ENCODE data around the gene ST3GAL4.

The ST3GAL4 gene

DNA sequence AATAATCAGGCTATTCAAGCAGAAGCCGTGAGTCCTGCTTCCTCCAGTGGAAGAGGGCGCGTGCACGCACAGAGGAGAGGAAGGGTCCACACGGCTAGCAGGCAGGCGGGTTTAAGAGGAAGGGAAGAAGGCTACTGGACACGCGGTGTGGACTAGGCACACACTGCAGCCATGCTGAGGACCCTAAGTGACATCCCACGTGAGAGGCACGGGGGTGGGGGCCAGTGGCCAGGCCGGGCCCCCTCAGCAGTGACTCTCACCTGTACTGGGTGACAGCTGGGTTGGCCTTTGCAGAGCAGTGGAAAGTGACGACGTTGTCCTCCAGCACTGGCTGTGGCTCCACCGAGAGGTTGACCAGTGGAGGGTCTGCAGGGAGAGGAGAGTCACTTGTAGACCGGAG lies 100.6 kb downstream of the ST3GAL4 start:
- no peak for DNase-seq

DNA sequence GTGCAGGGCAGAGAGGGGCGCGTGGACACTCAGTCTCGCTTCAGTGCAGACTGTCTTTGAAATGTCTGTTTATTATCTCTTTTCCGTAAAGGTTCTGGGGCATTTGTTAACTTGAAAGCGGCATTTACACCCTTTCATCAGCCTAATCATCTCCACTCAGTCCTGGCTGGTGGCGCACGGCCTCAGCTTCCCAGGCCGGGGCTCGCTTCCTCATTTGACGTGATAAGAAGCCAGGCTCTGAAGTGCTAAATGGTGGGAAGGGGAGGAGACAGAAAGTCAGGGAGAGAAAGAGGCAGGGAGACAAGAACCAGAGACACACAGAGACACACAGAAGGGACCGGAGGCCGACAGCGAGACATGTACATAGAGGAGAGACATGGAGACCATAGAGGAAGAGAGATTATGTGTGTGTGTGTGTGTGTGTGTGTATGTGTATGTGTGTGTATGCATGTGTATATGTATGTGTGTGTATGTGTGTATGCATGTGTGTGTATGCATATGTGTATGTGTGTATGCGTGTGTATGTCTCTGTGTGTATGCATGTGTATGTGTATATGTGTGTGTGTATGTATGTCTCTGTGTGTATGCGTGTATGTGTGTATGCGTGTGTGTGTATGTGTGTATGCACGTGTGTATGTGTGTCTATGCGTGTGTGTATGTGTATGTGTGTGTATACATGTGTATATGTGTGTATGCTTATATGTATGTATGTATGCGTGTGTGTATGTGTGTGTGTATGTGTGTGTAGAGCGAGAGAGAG lies 101.5 kb downstream of the ST3GAL4 start:
- DNase-seq, result no peak

DNA sequence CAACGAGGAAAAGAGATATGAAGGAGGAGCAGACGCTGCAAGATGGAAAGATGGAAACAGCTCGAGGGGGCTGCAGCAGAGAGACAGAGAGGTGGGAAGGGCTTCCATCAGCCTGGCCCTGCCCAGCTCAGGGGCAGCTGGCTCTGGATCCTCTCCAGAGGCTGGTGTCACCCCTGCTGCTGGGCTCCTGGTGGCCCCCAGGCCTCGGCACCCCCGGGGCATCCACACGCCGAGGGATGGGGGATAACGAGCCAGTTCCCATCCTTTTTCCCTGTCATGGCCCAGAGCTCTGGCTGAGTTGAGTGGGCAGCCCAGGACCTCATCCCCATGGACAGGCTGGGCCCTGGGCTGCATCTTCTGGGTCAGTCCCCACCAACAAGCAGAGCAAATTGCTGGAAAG lies 102.3 kb downstream of the ST3GAL4 start:
- no peak for DNase-seq

DNA sequence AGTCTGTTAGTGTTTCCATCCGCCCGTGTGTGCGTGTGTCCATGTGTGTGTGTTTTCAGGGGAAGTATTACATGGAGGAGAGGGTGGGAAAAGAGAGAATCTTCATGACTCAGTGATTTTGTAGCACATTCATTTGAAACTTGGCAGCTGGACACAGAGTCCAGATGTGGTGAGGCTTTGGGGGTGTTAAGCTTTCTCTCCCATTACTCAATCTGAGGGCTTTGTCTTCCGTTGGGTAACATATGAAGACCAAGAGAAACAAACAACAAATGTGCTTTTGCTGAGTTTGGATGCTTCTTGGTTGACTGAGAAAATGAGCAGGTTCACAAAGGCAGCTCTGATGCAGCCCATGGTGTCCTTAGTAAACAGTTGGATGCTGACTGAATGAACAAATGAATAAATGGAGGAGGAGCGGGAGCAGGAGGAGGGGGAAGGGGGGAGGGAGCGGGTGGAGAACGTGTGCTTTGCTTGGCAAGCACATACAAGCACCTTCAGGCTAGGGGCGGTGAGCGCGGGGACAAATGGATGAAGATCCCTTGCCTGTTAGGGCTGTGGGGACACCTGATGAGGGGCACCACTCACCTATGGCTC lies 104.3 kb downstream of the ST3GAL4 start:
- DNase-seq, result no peak

DNA sequence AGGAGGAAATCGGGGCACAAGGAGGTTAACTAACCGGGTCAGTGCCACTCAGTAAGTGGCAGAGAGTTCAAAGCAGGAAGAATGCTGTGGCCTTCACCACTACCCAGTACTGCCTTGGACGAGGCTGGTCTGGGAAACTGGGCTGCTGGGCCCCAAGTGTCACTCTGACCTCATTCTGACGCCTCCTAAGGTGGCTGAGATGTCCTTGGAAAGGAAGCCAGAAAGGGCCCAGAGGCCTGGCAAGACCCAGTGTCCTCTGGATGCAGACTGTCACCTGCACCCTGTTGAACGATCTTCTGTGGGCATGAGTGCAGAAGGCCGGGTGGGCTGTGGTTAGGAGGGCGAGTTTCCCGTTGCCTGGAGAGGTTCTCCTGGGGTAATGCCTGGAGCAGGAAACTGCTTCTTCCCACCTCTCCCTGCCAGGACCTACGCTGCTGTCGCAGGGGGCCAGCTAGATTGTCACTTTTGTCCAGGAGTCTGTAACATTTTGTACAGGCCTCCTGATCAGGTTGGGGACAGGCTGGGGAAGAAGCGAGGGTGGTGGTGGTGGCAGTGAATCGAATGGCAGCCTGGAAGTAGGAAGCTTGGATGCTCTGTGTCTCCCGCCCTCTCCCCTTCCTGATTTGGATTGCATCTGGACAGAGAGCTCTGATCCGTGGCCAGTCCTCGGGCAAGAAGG lies 105.1 kb downstream of the ST3GAL4 start:
- no peak for DNase-seq

DNA sequence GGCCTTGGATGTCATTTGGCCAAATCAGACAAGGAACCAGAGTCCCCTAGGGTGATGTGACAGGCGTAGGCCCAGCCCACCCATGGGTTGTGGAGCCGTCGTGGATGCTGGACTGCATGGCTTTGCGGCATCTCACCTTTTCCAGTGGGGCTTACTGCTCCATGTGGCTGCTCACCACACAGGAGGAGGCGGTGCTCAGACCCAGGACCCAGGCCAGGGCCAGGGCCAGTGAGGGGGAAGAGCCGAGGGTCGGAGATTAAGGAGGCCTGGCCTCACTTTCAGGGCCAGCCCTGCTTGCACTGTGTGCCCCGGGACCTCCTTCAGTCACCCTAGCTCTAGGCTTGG lies 105.6 kb downstream of the ST3GAL4 start:
- no peak for DNase-seq

DNA sequence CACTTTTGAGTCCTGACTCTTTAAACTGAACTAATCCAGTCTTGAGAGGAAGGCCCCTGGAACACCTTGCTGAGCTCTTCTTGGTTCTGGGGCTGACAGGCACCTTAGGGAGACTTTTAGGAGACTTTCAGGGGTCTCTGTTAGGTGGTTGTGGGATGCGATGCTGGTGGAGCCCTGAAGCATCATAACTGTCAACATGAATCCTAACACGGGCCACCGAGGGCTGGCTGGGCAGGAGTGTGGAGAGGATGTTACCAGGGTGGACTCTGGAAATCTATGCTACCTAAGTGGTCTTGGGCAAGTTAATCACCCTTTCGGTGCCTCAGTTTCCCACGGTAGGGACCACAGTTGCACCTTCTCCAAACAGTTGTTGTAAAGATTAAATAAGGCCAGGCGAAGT lies 106.5 kb downstream of the ST3GAL4 start:
- no peak for DNase-seq

DNA sequence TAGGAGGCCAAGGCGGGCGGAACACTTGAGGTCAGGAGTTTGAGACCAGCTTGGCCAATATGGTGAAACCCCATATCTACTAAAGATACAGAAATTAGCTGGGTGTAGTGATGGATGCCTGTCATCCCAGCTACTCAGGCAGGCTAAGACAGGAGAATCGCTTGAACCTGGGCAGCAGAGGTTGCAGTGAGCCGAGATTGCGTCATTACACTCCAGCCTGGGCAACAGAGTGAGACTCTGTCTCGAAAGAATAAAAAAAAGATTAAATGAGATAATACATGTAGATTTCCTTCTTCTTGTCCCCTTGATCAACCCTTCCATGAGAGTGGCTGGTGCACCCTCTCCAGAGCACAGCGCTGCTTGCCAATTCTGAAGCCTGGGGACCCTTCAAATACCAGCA lies 106.9 kb downstream of the ST3GAL4 start:
- DNase-seq, result no peak

Measured in activated naive CD4-positive, alpha-beta T cell treated with Interleukin-2 at 50 U/mL for 16 hours (primary cell).